Adrenal gland (tissue), 12 donors: Measurements from ENCODE around the gene CLEC4F. TPM values are rescaled to one million over a fixed set of nuclear protein-coding genes. Genes with fewer than 3 reads are reported as not detected.

Source experiments
- DNase-seq, 7 donors: peaks; one replicate each; pipeline ENCODE4 v3.0.0-alpha.2; 2019 to 2020
- H3K27ac ChIP-seq, 5 donors: fragments of 200-600 bp; sonication (generic) in 4 of 5; 1 replicate in 3 of 5; 2 replicates in 2 of 5; pipeline versions ENCODE4 v1.5.1 to v1.8.0; 2016 to 2020; ENCODE audit warnings: mild to moderate bottlenecking in 1 of 5
- H3K27me3 ChIP-seq: fragments of 200-600 bp; 2 replicates; pipeline ENCODE4 v1.8.0; 2021
- H3K36me3 ChIP-seq, 2 donors: fragments of 200-600 bp; replicated peaks in 1 of 2; 1 replicate in 1 of 2; 2 replicates in 1 of 2; pipeline versions ENCODE4 v1.5.1 to v1.8.0; 2018 to 2022
- H3K4me1 ChIP-seq, 2 donors: fragments of 200-600 bp; replicated peaks in 1 of 2; 1 replicate in 1 of 2; 2 replicates in 1 of 2; pipeline versions ENCODE4 v1.5.1 to v1.8.0; 2018 to 2021
- H3K4me3 ChIP-seq, 4 donors: fragments of 200-600 bp; sonication (generic) in 3 of 4; one replicate each; pipeline ENCODE4 v1.5.1; 2016 to 2018
- H3K9me3 ChIP-seq, 3 donors: fragments of 200-600 bp; sonication (generic) in 1 of 3; replicated peaks in 1 of 3; 1 replicate in 2 of 3; 2 replicates in 1 of 3; pipeline versions ENCODE4 v1.5.1 to v1.8.0; 2016 to 2021
- POLR2A ChIP-seq, 2 donors: fragments of 450-650 bp; IDR thresholded peaks; one replicate each; pipeline ENCODE4 v1.6.1; 2017; ENCODE audit warnings: antibody characterized with exemption in 2 of 2, mild to moderate bottlenecking in 2 of 2, moderate library complexity in 1 of 2
- WGBS, 4 donors: extraction: QIAGEN DNeasy Blood & Tissue Kit in 2 of 4; methylation state at CpG; one replicate each; pipeline versions ENCODE4 v1.1.5 to v1.1.7; 2013 to 2017; 5-methylcytosine and 5-hydroxymethylcytosine counted together
- intact Hi-C, 2 donors: fragments of 100-400 bp; cut with DNase I; formaldehyde crosslinking; loops; one replicate each; pipeline versions ENCODE4 v1.14.1 to v1.15.0; 2022 to 2023
- polyA plus RNA-seq, 3 donors: library from polyadenylated mRNA; stranded (reverse); fragments of 200-250 nt in 2 of 3; fragments of 350-450 nt in 1 of 3; fragmentation: Illumina TruSeq in 1 of 3; extraction: RNeasy Lipid Tissue Mini Kit (QIAGEN cat#74804) in 1 of 3; gene quantifications; one replicate each; pipeline ENCODE4 v1.2.3, GENCODE V29; 2013 to 2014
- total RNA-seq, 9 donors: library from RNA; depleted of rRNA in 4 of 9; stranded (reverse); fragments of >200 nt in 4 of 9; fragments of 120-200 nt in 1 of 9; fragmentation: NEBNext Ultra II Directional in 1 of 9; extraction: Animal tissue kit (Norgen Biotek cat#: 25700) in 1 of 9; gene quantifications; one replicate each; pipeline versions ENCODE4 v1.1.0 to v1.2.4, GENCODE V29; 2013 to 2023
- TF ChIP-seq, protein P1 (sequence below), 6 experiments: fragments of 450-650 bp in 4 of 6; fragments of 200-600 bp in 2 of 6; sonication (generic) in 1 of 6; IDR thresholded peaks; 1 replicate in 5 of 6; 2 replicates in 1 of 6; pipeline versions ENCODE4 v1.5.1 to v1.8.0; 2016 to 2021; ENCODE audit warnings: antibody characterized with exemption in 6 of 6, mild to moderate bottlenecking in 2 of 6, moderate library complexity in 1 of 6
- donor health status: healthy with polysubstance abuse.
- donor health status: Bipolar disorder and iron deficiency.
- donor health status: DM: yes; HTN: yes; CAD: no.
- donor health status: DM: no; HTN: no; CAD: no.
- donor health status: DM: no; HTN: no; CAD: no.
- donor health status: DM: yes; HTN: yes; CAD: no.

Gene CLEC4F
- total and polyA plus RNA-seq, 12 donors = 0.22 to 0.32 (median 0.27) TPM; not detected in 9

DNA sequence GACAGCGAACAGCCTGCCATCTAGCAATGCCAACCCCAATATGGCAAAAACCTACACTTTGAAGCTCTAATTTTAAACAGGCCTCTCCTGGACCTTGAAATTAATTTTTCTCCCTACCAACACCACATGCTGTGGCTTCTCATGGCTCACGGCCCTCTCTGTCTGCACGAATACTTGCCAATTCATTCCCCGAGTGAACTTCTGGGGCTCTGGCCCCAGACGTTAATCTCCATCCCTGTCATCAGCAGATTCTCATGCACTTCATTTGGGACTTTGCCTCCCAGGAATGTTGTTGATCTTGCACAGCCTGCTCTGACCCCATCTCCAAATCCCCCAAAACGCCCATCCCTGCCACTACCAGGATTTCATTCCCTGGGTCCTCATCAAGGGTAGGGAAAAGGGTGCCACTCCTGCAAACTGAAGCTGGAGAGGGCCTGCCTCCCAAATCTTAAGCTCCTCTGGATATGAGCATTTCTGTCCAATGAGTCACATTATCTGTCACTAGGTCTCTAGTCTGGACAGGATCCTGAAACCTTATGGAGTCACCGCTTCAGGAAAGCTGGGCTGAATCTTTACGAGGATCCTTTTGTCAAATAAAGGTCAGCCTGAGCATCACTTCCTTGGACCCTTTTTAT, 40.4 kb downstream of the CLEC4F start:
- Histone ChIP-seq H3K4me1 (no peaks in the 10 kb centered on the region), H3K27me3 (peaks cover 12% of the 10 kb centered on the region), H3K36me3 (no peaks in the 10 kb centered on the region), H3K9me3 (no peaks in the 10 kb centered on the region), H3K27ac (no peak overlapping the region), H3K4me3 (no peak overlapping the region)
- DNase-seq = no peak
- intact Hi-C loops = loop anchor here (5.0 to 10.0 kb wide), 3 partner anchors 125 to 155 kb away; partner anchors contain the start of gene ATP6V1B1 (in 1 of the 2)
- TF ChIP-seq, protein P1, sequence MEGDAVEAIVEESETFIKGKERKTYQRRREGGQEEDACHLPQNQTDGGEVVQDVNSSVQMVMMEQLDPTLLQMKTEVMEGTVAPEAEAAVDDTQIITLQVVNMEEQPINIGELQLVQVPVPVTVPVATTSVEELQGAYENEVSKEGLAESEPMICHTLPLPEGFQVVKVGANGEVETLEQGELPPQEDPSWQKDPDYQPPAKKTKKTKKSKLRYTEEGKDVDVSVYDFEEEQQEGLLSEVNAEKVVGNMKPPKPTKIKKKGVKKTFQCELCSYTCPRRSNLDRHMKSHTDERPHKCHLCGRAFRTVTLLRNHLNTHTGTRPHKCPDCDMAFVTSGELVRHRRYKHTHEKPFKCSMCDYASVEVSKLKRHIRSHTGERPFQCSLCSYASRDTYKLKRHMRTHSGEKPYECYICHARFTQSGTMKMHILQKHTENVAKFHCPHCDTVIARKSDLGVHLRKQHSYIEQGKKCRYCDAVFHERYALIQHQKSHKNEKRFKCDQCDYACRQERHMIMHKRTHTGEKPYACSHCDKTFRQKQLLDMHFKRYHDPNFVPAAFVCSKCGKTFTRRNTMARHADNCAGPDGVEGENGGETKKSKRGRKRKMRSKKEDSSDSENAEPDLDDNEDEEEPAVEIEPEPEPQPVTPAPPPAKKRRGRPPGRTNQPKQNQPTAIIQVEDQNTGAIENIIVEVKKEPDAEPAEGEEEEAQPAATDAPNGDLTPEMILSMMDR (IDR thresholded peaks at IDR 0.05) = no peak
- TF ChIP-seq POLR2A (IDR thresholded peaks at IDR 0.05) = no peak
- 67 to 76% (median 73%) methylated on average over 8 of the region's 8 CpGs for WGBS, 4 donors

DNA sequence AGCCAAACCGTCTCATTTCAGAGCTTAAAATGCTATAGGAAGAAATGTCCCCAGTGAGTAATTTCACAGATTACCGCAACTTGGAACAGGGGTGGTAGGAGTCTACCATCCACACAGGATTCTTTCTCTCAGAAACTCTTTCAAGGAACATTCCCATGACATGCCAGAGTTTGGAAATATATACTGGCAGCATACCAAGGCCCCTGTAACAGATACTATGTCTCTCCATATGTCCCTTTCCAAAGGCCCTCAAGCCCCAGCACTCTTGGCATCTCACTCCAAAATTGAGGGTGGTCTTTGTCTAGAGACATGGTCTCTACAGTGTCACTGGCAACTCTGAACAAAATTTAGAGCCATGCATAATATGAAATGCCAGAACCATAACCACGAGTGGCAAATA, 40.9 kb downstream of the CLEC4F start:
- TF ChIP-seq, protein P1 (IDR thresholded peaks at IDR 0.05) = no peak
- no peak for TF ChIP-seq POLR2A (IDR thresholded peaks at IDR 0.05)
- H3K27ac ChIP-seq = no peak overlapping the region
- 57 to 74% (median 66%) methylated on average over 3 of the region's 3 CpGs for WGBS, 4 donors
- H3K4me1 ChIP-seq = no peaks in the 10 kb centered on the region
- no peaks in the 10 kb centered on the region for H3K36me3 ChIP-seq
- DNase-seq = no peak
- H3K9me3 ChIP-seq = no peaks in the 10 kb centered on the region
- H3K27me3 ChIP-seq = peaks cover 12% of the 10 kb centered on the region
- H3K4me3 ChIP-seq = no peak overlapping the region
- intact Hi-C loops = no loop called here

DNA sequence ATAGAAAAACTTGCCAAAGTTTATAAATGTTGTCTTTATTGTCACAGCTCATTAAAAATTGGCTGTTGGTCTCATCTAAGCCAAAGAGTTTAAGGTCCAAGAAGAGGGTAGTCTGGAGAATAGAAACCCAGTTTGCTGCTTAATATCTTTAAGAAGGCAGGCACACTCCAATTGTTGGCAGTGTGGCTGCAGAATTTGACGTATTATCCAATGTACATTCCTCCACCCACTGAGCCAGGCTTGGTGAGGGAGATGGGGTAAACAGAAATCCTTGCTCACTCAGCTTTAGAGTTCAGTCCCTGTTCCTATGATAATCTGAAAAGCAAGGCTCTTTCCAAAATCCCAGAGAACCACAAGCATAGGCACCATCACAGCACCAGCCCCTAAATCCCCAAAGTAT, 41.7 kb downstream of the CLEC4F start:
- no peaks in the 10 kb centered on the region for H3K36me3 ChIP-seq
- no peaks in the 10 kb centered on the region for H3K4me1 ChIP-seq
- 67 to 76% (median 70%) methylated on average over 1 of the region's 1 CpG for WGBS, 4 donors
- H3K27me3 ChIP-seq = peaks cover 12% of the 10 kb centered on the region
- no peak overlapping the region for H3K27ac ChIP-seq
- intact Hi-C loops = no loop called here
- H3K9me3 ChIP-seq = no peaks in the 10 kb centered on the region
- TF ChIP-seq, protein P1 (IDR thresholded peaks at IDR 0.05) = no peak
- no peak for TF ChIP-seq POLR2A (IDR thresholded peaks at IDR 0.05)
- DNase-seq = no peak
- H3K4me3 ChIP-seq = no peak overlapping the region

DNA sequence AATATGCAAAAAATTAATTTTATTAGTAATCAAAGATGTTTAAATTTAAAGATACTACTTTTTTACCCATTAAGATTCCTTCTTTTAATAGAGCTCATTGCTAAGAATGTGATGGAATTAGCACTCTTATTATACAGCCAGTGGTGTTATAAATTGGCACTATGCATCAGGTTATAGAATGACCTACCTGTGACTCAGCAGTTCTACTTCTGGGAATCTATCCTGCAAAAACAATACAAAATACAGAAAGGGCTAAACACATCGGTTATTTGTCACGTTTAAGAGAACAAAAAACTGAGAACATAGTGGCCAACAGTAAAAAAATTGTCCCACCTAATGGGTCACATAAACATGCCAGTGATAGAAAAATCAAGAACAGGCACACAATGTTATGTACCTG, 42.9 kb downstream of the CLEC4F start:
- intact Hi-C loops = no loop called here
- no peaks in the 10 kb centered on the region for H3K4me1 ChIP-seq
- no peak for DNase-seq
- 50 to 66% (median 59%) methylated on average over 2 of the region's 2 CpGs for WGBS, 4 donors
- H3K4me3 ChIP-seq = no peak overlapping the region
- H3K27ac ChIP-seq = no peak overlapping the region
- H3K27me3 ChIP-seq = peaks cover 12% of the 10 kb centered on the region
- H3K36me3 ChIP-seq = no peaks in the 10 kb centered on the region
- no peaks in the 10 kb centered on the region for H3K9me3 ChIP-seq
- no peak for TF ChIP-seq POLR2A (IDR thresholded peaks at IDR 0.05)
- TF ChIP-seq, protein P1 (IDR thresholded peaks at IDR 0.05) = no peak
